Measurements from ENCODE around the gene TSPAN3. TPM values are rescaled to one million over a fixed set of nuclear protein-coding genes. Genes with fewer than 3 reads are reported as not detected.

The TSPAN3 gene
- total and polyA plus RNA-seq, 4 donors: 339 to 494 (median 450) TPM

GRCh38 chr15:77087213-77087612 lies 16.3 kb upstream of the TSPAN3 start:
- WGBS, 2 donors: 83 to 90% methylated on average over 2 of the region's 2 CpGs

GRCh38 chr15:77085297-77085696 lies 14.4 kb upstream of the TSPAN3 start:
- no peak for TF ChIP-seq CTCF (IDR thresholded peaks at IDR 0.05; ENCODE audit: control extremely low read depth, extremely low read depth)
- 29 to 60% methylated on average over 2 of the region's 2 CpGs for WGBS, 2 donors

More at GRCh38 chr15:77087213-77087612, 16.3 kb upstream of the TSPAN3 start:
- no peaks in the 10 kb centered on the region for H3K9me3 ChIP-seq (ENCODE audit: control insufficient read depth in 4 of 4, insufficient read depth in 3 of 4, low read length in 3 of 4)
- no peak overlapping the region for H3K27ac ChIP-seq (ENCODE audit: low read depth in 1 of 2, low read length in 1 of 2)
- ATAC-seq (ENCODE audit: insufficient read depth, low FRiP score) (no peak), DNase-seq (no peak)
- peaks cover 0 to 10% (median 0%) of the 10 kb centered on the region in 5 donors for H3K4me1 ChIP-seq (ENCODE audit: control insufficient read depth in 5 of 5, insufficient read depth in 5 of 5, low read length in 5 of 5)
- H3K36me3 ChIP-seq (ENCODE audit: control insufficient read depth in 4 of 4, insufficient read depth in 4 of 4, low read length in 4 of 4): no peaks in the 10 kb centered on the region
- no peaks in the 10 kb centered on the region for H3K27me3 ChIP-seq (ENCODE audit: control insufficient read depth in 3 of 3, insufficient read depth in 3 of 3, low read length in 2 of 3)
- no peak overlapping the region for H3K4me3 ChIP-seq
- no peak for TF ChIP-seq CTCF (IDR thresholded peaks at IDR 0.05; ENCODE audit: control extremely low read depth, extremely low read depth)
- no peak overlapping the region for H3K9ac ChIP-seq (ENCODE audit: insufficient read depth in 1 of 2, low read length in 2 of 2)

GRCh38 chr15:77084436-77084835 lies 13.5 kb upstream of the TSPAN3 start:
- no peak for TF ChIP-seq CTCF (IDR thresholded peaks at IDR 0.05; ENCODE audit: control extremely low read depth, extremely low read depth)
- 92 to 94% methylated on average over 8 of the region's 8 CpGs for WGBS, 2 donors
- no peak for ATAC-seq (ENCODE audit: insufficient read depth, low FRiP score)

More at GRCh38 chr15:77085297-77085696, 14.4 kb upstream of the TSPAN3 start:
- no peak overlapping the region for H3K4me3 ChIP-seq
- no peak overlapping the region for H3K9ac ChIP-seq (ENCODE audit: insufficient read depth in 1 of 2, low read length in 2 of 2)
- H3K36me3 ChIP-seq (ENCODE audit: control insufficient read depth in 4 of 4, insufficient read depth in 4 of 4, low read length in 4 of 4): no peaks in the 10 kb centered on the region
- peaks cover 0 to 12% (median 0%) of the 10 kb centered on the region in 5 donors for H3K4me1 ChIP-seq (ENCODE audit: control insufficient read depth in 5 of 5, insufficient read depth in 5 of 5, low read length in 5 of 5)
- H3K27me3 ChIP-seq (ENCODE audit: control insufficient read depth in 3 of 3, insufficient read depth in 3 of 3, low read length in 2 of 3): no peaks in the 10 kb centered on the region
- H3K27ac ChIP-seq (ENCODE audit: low read depth in 1 of 2, low read length in 1 of 2): no peak overlapping the region
- no peaks in the 10 kb centered on the region for H3K9me3 ChIP-seq (ENCODE audit: control insufficient read depth in 4 of 4, insufficient read depth in 3 of 4, low read length in 3 of 4)
- ATAC-seq (ENCODE audit: insufficient read depth, low FRiP score) (no peak), DNase-seq (no peak)

More at GRCh38 chr15:77084436-77084835, 13.5 kb upstream of the TSPAN3 start:
- Histone ChIP-seq H3K36me3 (ENCODE audit: control insufficient read depth in 4 of 4, insufficient read depth in 4 of 4, low read length in 4 of 4) (no peaks in the 10 kb centered on the region), H3K27ac (ENCODE audit: low read depth in 1 of 2, low read length in 1 of 2) (no peak overlapping the region), H3K9ac (ENCODE audit: insufficient read depth in 1 of 2, low read length in 2 of 2) (no peak overlapping the region), H3K4me3 (no peak overlapping the region), H3K27me3 (ENCODE audit: control insufficient read depth in 3 of 3, insufficient read depth in 3 of 3, low read length in 2 of 3) (no peaks in the 10 kb centered on the region), H3K4me1 (ENCODE audit: control insufficient read depth in 5 of 5, insufficient read depth in 5 of 5, low read length in 5 of 5) (peaks cover 0 to 12% (median 0%) of the 10 kb centered on the region in 5 donors), H3K9me3 (ENCODE audit: control insufficient read depth in 4 of 4, insufficient read depth in 3 of 4, low read length in 3 of 4) (no peaks in the 10 kb centered on the region)
- no peak for DNase-seq

Measured in lung (tissue), 12 donors.